HL-60/S4 (cell line): ENCODE data around the gene RBM8A.

Source experiments
- in situ Hi-C: fragments of 300-500 bp; cut with MboI; formaldehyde crosslinking; loops from 2 replicates; pipeline ENCODE4 v1.14.3; 2022; ENCODE audit warnings: low sequenced_read_pairs

The RBM8A gene

DNA sequence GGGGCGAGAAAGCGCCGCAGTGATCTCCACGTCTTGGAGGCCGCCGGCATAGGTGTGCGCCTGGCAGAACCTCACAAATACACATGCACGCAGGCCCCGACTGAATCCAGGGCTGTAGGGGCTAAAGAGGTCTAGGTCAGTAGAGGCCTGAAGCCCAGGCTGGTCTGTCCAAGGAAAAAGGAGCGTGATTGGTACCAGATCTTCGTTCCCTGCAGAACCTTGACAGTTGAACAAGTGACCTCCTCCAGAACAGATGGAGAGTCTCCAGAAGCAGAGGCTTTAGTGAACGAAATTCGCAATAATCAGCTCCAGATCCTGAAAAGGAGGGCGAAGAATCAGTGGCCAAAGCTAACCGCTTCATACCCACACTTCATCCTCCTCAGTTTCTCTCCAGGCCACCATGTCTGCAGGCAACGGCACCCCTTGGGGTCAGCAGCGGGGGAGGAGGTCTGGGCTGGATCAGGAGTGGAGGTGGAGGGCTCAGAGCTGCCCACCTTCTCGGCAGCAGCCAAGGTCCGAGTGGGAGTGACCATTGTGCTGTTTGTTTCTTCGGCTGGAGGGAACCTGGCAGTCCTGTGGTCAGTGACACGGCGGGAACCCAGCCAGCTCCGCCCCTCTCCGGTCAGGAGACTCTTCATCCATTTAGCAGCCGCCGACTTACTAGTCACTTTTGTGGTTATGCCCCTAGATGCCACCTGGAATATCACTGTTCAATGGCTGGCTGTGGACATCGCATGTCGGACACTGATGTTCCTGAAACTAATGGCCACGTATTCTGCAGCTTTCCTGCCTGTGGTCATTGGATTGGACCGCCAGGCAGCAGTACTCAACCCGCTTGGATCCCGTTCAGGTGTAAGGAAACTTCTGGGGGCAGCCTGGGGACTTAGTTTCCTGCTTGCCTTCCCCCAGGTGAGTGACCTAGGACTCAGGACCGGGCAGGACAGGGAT, 8.0 kb downstream of the RBM8A start:
- in situ Hi-C loops: no loop called here

DNA sequence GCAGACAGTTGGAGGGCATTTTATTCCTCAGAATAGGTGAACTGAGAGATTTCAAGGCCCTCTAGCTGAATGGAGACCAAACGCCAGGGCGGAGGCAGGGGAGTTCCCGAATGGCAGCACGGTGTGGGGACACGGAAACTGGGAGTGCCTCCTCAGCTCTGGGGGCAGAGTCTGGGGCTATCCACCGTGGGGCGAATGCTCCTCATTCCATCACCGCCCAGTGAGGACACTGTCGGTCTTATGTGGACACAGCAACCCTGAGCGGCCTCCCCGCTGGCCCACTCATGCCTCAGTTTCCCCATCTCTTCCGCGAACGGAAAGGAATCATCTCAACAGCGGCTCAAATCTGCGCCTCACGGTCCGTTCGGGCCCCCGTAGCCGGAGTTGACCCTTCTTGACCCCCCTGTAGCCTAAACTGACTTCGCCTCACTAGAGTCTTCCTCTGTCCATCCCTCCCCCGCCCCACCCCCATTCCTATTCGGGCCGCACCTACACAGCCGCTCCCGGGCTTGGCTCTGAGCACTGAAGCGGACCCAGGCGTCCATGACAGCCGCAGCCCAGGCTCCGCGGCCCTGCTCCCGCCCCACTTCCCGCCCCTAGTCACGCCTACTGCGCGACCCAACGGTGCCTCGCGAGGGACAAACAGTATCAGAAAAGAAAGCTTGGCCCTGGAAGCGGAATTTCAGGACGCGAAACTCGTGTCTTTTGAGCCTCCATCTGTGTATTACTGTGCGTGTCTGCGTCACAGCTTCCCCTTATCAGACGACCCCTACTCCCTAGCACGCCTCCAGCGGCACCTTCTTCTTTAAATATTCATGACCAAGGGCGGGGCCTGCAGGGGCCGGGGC, 8.9 kb downstream of the RBM8A start, which contains the start of gene PEX11B:
TSS of gene PEX11B (minus strand) at position 574 of the 848 bp plus-strand sequence. CDS start at position 545, 29 bp downstream.
- in situ Hi-C loops: no loop called here

DNA sequence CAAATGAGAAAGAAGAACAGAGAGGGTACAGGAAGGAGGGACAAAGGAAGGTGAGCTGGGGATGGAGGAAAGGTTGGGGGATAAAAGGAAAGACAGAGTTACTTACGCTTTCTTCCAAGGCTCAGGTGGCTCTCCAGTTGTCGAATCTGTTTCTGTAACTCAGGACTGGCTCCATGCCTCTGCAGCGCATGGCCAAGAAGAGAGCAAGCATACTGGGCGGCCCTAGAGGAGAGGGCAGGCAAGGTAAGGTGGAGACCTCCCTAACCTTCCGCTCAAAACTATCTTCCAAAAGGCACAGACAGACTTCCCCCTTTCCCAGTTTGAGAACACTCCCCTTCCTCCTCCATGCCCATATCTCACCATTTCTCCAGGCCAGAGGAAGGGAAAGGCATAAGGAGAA, 9.7 kb downstream of the RBM8A start:
- in situ Hi-C loops: no loop called here

DNA sequence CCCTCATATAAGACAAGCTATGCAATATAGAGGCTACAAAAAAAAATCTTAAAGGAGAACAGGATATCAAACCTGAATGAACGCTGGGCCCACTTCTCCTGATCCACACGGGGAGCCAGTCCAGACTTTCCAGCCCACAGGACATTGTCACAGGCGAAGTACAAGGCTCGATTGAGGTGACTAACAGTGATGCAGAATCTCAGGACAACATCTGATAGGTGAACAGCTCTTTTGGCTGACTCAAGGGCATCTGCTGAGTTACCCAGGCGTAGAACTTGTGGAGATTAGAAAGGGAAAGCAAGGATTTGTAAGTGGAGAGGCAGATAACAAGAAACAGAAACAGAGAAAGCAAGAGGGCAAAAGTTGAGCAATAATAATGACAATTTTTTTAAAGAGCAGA, 10.5 kb downstream of the RBM8A start:
- in situ Hi-C loops: no loop called here

DNA sequence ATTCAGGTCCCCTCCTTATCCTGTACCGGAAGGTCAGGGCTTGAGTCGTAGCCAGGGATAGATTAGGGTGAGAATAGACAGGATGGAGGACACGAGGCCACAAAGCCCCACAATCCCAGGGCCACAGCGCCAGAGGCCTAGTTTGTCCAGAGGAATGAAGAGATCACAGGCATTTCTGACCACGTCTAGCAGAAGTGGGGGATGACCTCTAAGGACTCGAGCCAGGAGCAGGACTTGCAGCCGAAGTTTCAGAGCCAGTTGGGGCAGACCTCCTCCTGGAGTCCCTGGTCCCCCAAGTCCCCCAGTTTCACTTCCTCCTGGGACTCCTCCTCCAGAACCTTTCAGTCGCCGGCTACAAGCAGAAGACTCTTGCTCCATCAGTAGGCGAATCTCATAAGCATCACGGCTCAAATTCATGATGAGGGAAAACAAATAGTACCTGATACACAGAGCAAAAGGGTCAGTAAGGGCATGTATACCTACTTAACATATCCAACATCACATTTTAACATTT, 15.1 kb downstream of the RBM8A start:
- in situ Hi-C loops: no loop called here

DNA sequence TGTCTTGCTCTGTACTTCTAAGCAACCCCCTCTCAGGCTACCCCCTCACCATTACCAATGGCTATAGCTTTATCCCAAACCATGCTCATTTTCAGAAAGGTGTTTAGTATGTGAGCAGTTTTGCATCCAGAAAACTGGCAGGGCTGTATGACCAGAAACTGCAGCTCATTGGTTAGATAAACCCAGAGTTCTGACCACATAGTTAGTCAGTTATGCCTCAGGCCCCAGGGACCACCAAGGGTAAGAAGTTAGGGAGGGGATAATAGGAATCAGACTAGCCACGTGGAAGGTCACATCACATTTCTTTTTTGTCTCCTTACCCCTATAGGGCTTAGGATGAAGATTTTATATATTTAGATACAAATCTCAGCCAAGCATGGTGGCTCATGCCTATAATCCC, 18.6 kb downstream of the RBM8A start:
- in situ Hi-C loops: no loop called here

DNA sequence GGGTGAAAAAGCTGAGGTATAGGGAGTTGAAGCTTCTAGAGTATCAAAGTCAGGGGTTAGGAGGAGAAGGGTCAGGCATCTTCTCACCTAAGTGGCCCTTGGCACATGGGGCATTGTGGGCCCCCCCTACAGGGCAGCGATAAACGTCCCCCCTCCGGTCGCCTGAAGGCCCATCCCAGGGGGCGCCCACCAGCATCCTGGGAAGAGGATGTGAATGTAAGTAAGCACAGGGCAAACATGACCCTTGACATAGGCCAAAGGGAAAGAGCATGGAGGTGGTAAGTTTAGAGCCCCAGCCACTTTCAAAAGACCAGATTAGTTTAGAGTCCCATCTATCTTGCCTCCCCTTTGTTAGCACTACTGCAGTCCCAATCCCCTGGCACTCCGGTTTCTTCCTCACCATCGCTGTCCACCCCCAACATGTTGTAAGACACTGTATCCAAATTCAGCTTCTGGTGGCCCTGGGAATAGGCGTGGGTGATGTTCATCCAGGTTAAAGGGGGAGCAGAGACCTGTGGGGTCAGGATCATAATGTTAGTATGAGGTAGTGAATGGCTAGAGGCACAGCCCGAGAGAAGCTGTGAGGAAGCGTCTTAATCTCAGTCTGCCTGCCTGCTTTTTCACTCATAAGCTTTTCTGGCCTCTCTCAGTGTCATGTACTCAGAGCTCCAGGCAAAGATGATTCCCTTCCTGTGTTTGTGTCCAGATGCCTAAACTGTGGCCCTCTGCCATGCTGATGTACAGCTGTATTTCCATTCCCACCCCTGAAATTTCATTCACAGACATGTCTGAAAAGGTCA, 20.1 kb downstream of the RBM8A start:
- in situ Hi-C loops: no loop called here

DNA sequence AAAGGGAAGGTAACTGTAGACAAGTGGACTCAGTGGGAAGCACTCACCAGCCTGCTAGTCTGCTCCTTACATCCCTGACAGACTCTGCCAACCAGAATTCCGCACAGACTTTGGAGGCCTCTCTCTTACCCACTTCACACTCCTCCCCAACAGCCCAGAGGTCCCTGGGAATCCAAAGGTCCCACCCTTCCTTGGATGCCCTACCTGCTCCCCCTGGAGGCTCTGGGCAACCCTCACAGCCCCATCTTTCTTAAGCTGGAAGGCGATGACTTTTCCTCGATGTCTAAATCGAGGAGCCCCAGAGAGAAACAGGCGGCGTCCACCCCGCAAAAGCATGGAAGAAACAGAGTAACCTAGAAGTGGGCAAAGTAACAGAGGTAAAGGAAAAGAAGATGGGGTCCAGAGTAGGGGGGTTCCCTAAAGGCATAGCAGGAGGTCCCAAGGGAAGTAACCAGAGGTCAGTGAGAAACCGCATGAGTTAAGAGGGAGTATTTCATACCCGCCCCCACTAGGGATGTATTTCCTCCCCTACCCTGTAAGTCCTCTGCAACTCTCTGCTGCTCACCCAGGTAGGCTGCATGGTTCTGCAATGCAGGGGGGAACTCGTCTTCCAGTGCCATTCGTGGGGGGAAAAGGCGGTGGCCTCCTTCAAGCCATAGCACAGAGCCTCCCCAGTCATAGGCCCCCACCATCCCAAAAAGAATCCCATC, 25.8 kb downstream of the RBM8A start:
- in situ Hi-C loops: no loop called here

DNA sequence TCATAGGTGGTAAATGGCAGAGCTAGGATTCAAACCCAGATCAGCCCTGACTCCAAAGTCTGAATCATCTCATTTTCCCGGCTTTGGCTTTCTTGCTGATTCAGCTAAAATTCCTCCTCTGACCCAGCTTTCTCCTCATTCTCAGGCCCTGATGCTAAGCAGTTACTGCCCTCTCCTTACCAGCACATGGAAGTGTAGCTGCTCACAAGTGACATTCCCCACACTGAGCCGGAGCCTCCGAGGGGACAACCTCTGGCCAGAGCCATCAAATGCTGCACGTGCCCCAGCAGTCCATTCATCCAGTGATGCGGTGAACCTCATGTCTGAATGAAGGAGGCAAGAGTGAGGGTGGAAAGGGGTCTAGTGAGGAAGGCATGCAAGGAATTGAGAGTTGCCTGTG, 28.5 kb downstream of the RBM8A start:
- in situ Hi-C loops: loop anchor here (10.0 kb wide), 1 partner anchor 106 kb away; no protein-coding TSS in a partner anchor

DNA sequence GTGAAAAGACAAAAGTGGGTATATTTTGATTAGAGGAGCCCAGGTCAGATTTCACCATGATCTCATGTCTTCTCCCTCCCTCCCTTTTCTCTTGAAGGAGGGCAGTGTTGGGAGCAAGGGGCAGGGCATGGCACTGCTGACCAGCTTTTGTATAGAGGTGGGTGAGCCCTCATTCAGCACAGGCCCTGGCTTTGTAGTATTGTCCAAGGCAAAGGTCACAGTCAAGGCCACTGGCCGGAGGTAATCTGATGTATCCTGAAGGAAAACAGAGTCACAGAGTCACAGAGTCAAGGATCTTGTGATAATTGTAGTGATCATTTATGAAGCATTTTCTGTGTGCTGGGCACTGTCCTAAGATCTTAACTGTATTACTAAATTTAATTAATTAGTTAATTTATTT, 29.3 kb downstream of the RBM8A start:
- in situ Hi-C loops: loop anchor here (10.0 kb wide), 1 partner anchor 107 kb away; no protein-coding TSS in a partner anchor

DNA sequence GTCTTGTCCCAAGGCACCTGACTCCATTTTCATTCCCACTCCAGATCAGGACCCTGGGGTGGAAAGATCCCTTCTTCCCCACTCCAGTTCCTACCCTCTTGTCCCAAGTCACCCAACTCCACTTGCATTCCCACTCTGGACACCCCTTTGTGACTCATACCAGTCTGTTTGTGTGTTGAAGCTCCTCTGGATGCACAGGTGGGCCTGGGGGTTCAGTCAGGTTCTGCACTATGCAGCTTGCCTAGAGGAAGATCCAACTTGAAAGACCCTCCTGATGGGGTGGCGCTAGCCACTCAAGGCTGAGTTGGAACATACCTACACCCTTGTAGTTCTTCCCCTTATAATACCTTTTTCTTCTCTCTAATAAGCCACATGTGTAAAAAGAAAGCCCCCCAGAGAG, 31.8 kb downstream of the RBM8A start:
- in situ Hi-C loops: loop anchor here (10.0 kb wide), 1 partner anchor 109 kb away; no protein-coding TSS in a partner anchor

DNA sequence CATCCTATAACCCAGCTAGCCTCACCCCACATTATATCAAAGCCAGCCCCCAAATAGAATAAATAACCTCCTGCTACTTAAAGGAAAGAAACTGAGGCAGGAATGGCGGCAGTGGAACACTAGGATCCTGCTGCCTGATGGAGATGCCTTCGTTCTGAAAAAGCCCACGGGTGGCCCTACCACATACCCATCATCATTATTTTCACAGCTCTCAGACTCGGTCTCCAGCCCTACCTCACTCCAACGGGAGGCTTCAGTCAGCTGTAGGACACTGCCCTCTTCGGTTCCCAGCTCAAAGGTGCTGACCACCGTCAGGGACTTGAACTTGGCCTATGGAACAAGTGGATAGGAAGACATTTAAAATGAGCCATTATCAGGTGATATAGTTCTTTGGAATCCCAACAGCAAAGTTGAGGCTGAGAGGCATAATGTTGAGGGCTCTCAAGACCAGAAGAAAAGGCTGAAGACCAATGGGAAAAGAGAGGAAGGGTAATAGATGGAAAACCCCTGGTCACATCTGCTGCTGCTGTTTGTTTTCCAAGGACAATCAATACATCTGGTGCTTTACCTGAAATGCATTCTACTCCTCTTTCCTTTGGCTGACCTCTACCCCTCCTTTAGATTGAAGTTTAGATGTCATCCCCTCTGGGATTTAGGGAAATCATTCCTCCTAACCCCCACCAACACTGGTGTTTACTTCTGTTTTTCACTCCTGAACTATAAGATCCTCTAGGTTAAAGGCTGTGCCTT, 33.8 kb downstream of the RBM8A start:
- in situ Hi-C loops: loop anchor here (10.0 kb wide), 1 partner anchor 111 kb away; no protein-coding TSS in a partner anchor

DNA sequence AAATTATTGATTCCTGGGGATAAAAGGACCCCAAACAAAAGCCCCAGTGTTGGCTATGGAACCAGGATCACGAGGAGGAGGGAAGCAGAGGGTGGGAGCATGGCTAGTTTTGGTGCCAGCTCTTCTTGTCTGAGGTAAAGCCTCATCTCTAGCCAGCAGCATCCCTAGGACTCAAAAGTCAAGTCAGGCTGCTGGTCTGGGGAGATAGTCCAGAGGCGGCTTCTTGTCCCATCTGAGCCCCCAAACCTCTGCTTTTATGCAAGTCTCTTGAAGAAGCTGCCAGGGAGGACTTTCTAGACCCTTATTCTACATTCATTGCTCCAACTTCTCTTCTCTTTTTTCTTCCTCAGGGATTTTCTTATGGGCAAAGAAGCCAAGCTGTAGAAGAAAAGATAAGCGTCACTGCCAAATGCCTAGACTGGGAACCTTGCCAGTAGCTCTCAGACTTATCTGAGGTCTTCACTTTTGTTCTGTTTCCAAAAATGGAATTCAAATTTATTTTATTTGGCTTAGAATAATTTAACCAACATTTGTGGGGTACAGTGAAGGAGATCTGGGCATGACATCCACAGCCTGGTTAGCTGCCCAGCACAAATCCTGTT, 34.7 kb downstream of the RBM8A start:
- in situ Hi-C loops: loop anchor here (10.0 kb wide), 1 partner anchor 112 kb away; no protein-coding TSS in a partner anchor

DNA sequence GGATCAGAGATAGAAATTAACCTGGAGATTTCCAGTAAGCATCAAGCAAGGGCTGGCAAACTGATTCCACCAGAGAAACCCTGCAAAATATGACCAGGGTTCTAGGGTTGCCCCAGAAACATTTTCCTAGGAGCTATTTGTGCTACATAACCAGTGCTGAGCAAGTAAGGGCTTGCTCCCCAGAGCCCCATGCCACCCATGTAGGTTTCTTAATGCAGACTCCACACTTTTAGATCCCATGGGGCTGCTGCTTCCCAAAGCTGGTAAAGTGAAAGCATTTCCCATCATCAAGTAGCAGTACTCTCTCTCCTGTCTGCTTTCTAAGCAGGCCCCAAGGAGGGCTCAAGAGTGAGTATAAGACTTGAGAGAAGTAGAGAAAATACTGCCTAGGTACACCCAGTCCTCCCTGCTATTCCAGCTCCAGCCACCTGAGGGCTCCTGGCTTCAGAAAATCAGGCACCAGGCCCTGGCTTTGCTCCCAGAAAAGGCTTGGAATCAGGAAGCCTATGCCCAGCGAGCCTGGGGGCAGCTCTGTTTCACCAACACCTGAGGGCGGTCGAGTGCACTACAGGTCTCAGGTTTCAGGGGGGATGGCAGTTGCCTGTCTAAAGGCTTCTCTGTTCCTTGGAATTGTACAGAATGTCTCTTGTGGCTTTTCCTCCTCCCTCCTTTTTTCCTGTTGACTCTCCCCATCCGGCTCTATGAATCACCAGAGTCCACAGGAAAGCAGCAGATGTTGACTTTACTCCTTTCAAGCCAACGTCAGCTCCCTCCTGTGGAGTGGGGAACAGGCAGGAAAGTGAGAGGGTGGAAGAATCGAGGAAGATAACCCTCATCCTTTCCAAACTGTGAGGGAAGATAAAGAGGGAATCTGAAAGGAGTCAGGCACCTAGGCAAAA, 35.4 kb downstream of the RBM8A start:
- in situ Hi-C loops: loop anchor here (10.0 kb wide), 1 partner anchor 113 kb away; no protein-coding TSS in a partner anchor

DNA sequence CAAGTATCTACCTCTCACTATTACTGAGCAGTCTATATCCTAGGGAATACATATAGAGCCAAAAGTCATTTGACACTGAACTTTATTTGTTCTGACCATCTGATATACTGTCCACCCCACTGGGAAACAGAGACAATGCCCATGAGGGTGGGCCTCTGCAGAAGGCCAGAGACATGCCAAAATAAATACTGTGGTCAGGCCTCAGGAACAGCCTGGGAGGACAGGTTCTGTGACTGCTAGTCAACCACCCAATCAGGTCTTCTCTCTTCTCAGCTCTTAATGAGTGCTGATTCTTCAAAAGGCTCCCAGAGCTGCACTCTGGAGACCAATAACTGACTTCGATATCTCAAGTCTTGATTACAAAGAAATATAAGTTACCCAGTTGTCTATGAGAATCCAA, 36.1 kb downstream of the RBM8A start:
- in situ Hi-C loops: loop anchor here (10.0 kb wide), 1 partner anchor 114 kb away; no protein-coding TSS in a partner anchor

DNA sequence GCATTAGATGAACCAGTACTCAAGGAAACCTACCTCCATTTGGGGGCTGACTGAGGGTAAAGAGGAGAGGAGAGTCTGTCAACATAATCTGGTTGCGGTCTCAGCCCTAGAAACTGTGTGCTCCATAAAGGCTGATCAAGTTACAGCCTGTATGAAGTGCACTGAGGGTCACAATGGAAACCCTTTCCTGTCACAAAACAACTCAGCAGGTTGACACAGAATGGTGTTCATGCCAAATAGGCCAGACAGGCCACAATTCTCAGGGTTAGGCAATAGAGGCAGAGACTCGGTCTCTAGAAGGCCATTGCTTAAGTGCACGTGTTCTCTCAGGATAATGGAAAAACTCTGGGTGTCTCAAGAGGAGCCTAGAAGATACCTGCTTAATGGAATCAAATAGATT, 37.6 kb downstream of the RBM8A start:
- in situ Hi-C loops: loop anchor here (10.0 kb wide), 1 partner anchor 115 kb away; no protein-coding TSS in a partner anchor

DNA sequence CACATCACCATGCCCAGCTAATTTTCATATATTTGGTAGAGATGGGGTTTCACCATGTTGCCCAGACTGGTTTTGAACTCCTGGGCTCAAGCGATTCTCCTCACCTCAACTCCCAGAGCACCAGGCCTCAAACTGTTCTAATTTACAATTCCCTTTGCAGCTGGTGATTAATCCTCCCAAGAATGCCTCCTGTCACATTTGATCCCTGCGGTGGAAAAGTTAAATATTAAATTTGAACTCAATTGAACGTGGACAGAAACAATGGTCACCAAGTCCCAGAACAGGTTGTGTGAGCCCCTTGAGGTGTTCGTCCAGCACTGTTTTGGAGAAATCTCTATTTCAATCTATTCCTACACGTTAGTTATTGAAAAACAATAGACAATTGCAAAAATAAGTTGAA, 39.7 kb downstream of the RBM8A start:
- in situ Hi-C loops: no loop called here
